Stimulated activated naive CD8-positive, alpha-beta T cell treated with anti-CD3 and anti-CD28 coated beads, Interleukin-15, Interleukin-2, amounts not matched to agents 100 ng/mL and 50 ng/mL, for 24 hours (primary cell): ENCODE data around the gene KLF16.
"Not testable (repeated sequence)": the region's sequence is repeated elsewhere in the genome, so short reads cannot be mapped to it uniquely, and the experiment has no call there.

Experiments
- H3K27ac Mint-ChIP-seq: one replicate; pipeline ENCODE4 v1.8.0; 2021; ENCODE audit warnings: mild to moderate bottlenecking, mixed read lengths
- H3K27me3 Mint-ChIP-seq: one replicate; pipeline ENCODE4 v1.8.0; 2021; ENCODE audit warnings: mixed read lengths
- H3K36me3 Mint-ChIP-seq: one replicate; pipeline ENCODE4 v1.8.0; 2021; ENCODE audit warnings: low read depth, mixed read lengths
- H3K4me1 Mint-ChIP-seq: one replicate; pipeline ENCODE4 v1.8.0; 2021; ENCODE audit warnings: low read depth, mixed read lengths
- H3K4me3 Mint-ChIP-seq: one replicate; pipeline ENCODE4 v1.8.0; 2021; ENCODE audit warnings: mild to moderate bottlenecking, mixed read lengths
- H3K9me3 Mint-ChIP-seq: one replicate; pipeline ENCODE4 v1.8.0; 2021; ENCODE audit warnings: mixed read lengths

Gene KLF16

GRCh38 chr19:1893791-1894190, 30.4 kb upstream of the KLF16 start:
- peak overlapping the region; percentile 12 for H3K27ac Mint-ChIP-seq
- H3K9me3 Mint-ChIP-seq, result no peaks in the 10 kb centered on the region
- H3K4me1 Mint-ChIP-seq, result peaks cover 43% of the 10 kb centered on the region
- H3K36me3 Mint-ChIP-seq, result no peaks in the 10 kb centered on the region
- H3K4me3 Mint-ChIP-seq, result no peak overlapping the region
- H3K27me3 Mint-ChIP-seq, result no peaks in the 10 kb centered on the region

GRCh38 chr19:1889907-1890306, 26.5 kb upstream of the KLF16 start:
- H3K4me1 Mint-ChIP-seq, result peaks cover 8% of the 10 kb centered on the region
- no peaks in the 10 kb centered on the region for H3K27me3 Mint-ChIP-seq
- H3K9me3 Mint-ChIP-seq, result no peaks in the 10 kb centered on the region
- H3K27ac Mint-ChIP-seq, result peak overlapping the region; percentile 43
- H3K4me3 Mint-ChIP-seq, result no peak overlapping the region
- no peaks in the 10 kb centered on the region for H3K36me3 Mint-ChIP-seq

- no peak overlapping the region for H3K4me3 Mint-ChIP-seq
Measured at GRCh38 chr19:1888385-1888784, 25.0 kb upstream of the KLF16 start.

GRCh38 chr19:1886360-1886759, 23.0 kb upstream of the KLF16 start:
- not testable (repeated sequence) for H3K9me3 Mint-ChIP-seq, H3K4me3 Mint-ChIP-seq, H3K27ac Mint-ChIP-seq, H3K27me3 Mint-ChIP-seq
- Mint-ChIP-seq H3K4me1 (peaks cover 28% of the 10 kb centered on the region), H3K36me3 (peaks cover 20% of the 10 kb centered on the region)

More at GRCh38 chr19:1888385-1888784, 25.0 kb upstream of the KLF16 start:
- Mint-ChIP-seq H3K9me3 (no peaks in the 10 kb centered on the region), H3K27me3 (no peaks in the 10 kb centered on the region), H3K4me1 (peaks cover 12% of the 10 kb centered on the region), H3K27ac (no peak overlapping the region), H3K36me3 (peaks cover 11% of the 10 kb centered on the region)

GRCh38 chr19:1885398-1886119, 22.2 kb upstream of the KLF16 start, which contains the start of gene ABHD17A:
TSS of gene ABHD17A (minus strand) at chr19:1885496. CDS start at chr19:1881566, 3,930 bp downstream.
- H3K36me3 Mint-ChIP-seq, result peaks cover 20% of the 10 kb centered on the region
- peak within 1 kb of the TSS; percentile 99 for H3K4me3 Mint-ChIP-seq
- peaks cover 29% of the 10 kb centered on the region for H3K4me1 Mint-ChIP-seq
- H3K27me3 Mint-ChIP-seq, H3K9me3 Mint-ChIP-seq: not testable (repeated sequence)
- peak within 1 kb of the TSS; percentile 87 for H3K27ac Mint-ChIP-seq

GRCh38 chr19:1884719-1885334, 21.4 kb upstream of the KLF16 start:
- Mint-ChIP-seq H3K36me3 (peaks cover 20% of the 10 kb centered on the region), H3K4me3 (peak overlapping the region; percentile 99), H3K4me1 (peaks cover 32% of the 10 kb centered on the region), H3K27ac (peak overlapping the region; percentile 87), H3K27me3 (no peaks in the 10 kb centered on the region), H3K9me3 (no peaks in the 10 kb centered on the region)

- Mint-ChIP-seq H3K9me3 (no peaks in the 10 kb centered on the region), H3K36me3 (peaks cover 20% of the 10 kb centered on the region), H3K4me1 (peaks cover 32% of the 10 kb centered on the region), H3K27me3 (no peaks in the 10 kb centered on the region), H3K4me3 (peak overlapping the region; percentile 99), H3K27ac (peak overlapping the region; percentile 87)
Measured at GRCh38 chr19:1884291-1884718, 20.9 kb upstream of the KLF16 start.

GRCh38 chr19:1883784-1884183, 20.4 kb upstream of the KLF16 start:
- no peaks in the 10 kb centered on the region for H3K27me3 Mint-ChIP-seq
- H3K4me3 Mint-ChIP-seq, result peak overlapping the region; percentile 99
- peak overlapping the region; percentile 87 for H3K27ac Mint-ChIP-seq
- H3K36me3 Mint-ChIP-seq, result peaks cover 20% of the 10 kb centered on the region
- H3K9me3 Mint-ChIP-seq, result no peaks in the 10 kb centered on the region
- peaks cover 32% of the 10 kb centered on the region for H3K4me1 Mint-ChIP-seq

- no peaks in the 10 kb centered on the region for H3K9me3 Mint-ChIP-seq
- peak overlapping the region; percentile 99 for H3K4me3 Mint-ChIP-seq
- H3K27ac Mint-ChIP-seq, result peak overlapping the region; percentile 87
- H3K4me1 Mint-ChIP-seq, result peaks cover 32% of the 10 kb centered on the region
- H3K27me3 Mint-ChIP-seq, result no peaks in the 10 kb centered on the region
- peaks cover 20% of the 10 kb centered on the region for H3K36me3 Mint-ChIP-seq
Measured at GRCh38 chr19:1882786-1883692, 19.7 kb upstream of the KLF16 start.

GRCh38 chr19:1882089-1882785, 18.9 kb upstream of the KLF16 start:
- H3K27ac Mint-ChIP-seq, result peak overlapping the region; percentile 87
- peak overlapping the region; percentile 99 for H3K4me3 Mint-ChIP-seq
- H3K27me3 Mint-ChIP-seq, result no peaks in the 10 kb centered on the region
- no peaks in the 10 kb centered on the region for H3K9me3 Mint-ChIP-seq
- peaks cover 20% of the 10 kb centered on the region for H3K36me3 Mint-ChIP-seq
- H3K4me1 Mint-ChIP-seq, result peaks cover 32% of the 10 kb centered on the region

- Mint-ChIP-seq H3K27ac (peak overlapping the region; percentile 87), H3K4me3 (peak overlapping the region; percentile 99), H3K4me1 (peaks cover 36% of the 10 kb centered on the region), H3K36me3 (peaks cover 20% of the 10 kb centered on the region)
- not testable (repeated sequence) for H3K9me3 Mint-ChIP-seq, H3K27me3 Mint-ChIP-seq
Measured at GRCh38 chr19:1881393-1882088, 18.2 kb upstream of the KLF16 start.

- peaks cover 20% of the 10 kb centered on the region for H3K36me3 Mint-ChIP-seq
- H3K4me1 Mint-ChIP-seq, result peaks cover 42% of the 10 kb centered on the region
- no peaks in the 10 kb centered on the region for H3K27me3 Mint-ChIP-seq
- peak overlapping the region; percentile 26 for H3K27ac Mint-ChIP-seq
- H3K4me3 Mint-ChIP-seq, result peak overlapping the region; percentile 54
- no peaks in the 10 kb centered on the region for H3K9me3 Mint-ChIP-seq
Measured at GRCh38 chr19:1880611-1881392, 17.4 kb upstream of the KLF16 start.

GRCh38 chr19:1879982-1880381, 16.6 kb upstream of the KLF16 start:
- H3K4me1 Mint-ChIP-seq, result peaks cover 42% of the 10 kb centered on the region
- not testable (repeated sequence) for H3K4me3 Mint-ChIP-seq, H3K27ac Mint-ChIP-seq

More at GRCh38 chr19:1879982-1880381, 16.6 kb upstream of the KLF16 start:
- H3K27me3 Mint-ChIP-seq, H3K9me3 Mint-ChIP-seq: not testable (repeated sequence)
- H3K36me3 Mint-ChIP-seq, result peaks cover 27% of the 10 kb centered on the region
